Stromal cell of bone marrow (primary cell): ENCODE data around the gene TMEM115.

ENCODE experiments used
- DNase-seq: peaks from one replicate; pipeline ENCODE4 v3.0.0-alpha.2; 2012; ENCODE audit warnings: low read depth

The TMEM115 gene

GRCh38 chr3:50353245-50354004 is 5.9 kb downstream of the TMEM115 start:
- no peak for DNase-seq

- no peak for DNase-seq
Observed at GRCh38 chr3:50352781-50353180, 6.5 kb downstream of the TMEM115 start.

GRCh38 chr3:50351323-50351697 is 8.0 kb downstream of the TMEM115 start:
- DNase-seq: no peak

GRCh38 chr3:50350527-50351322 is 8.6 kb downstream of the TMEM115 start, which contains the start of the genes CYB561D2 and NPRL2:
CYB561D2 (plus strand) TSS chr3:50350862; CDS start chr3:50351434, 572 bp downstream.
NPRL2 (minus strand) TSS chr3:50350775; CDS start chr3:50350652, 123 bp downstream.
- DNase-seq: peak; percentile 87

- no peak for DNase-seq
Observed at GRCh38 chr3:50350213-50350526, 9.2 kb downstream of the TMEM115 start.

GRCh38 chr3:50347187-50347813 is 12.0 kb downstream of the TMEM115 start:
- DNase-seq: no peak

- DNase-seq: no peak
Observed at GRCh38 chr3:50345586-50346234, 13.6 kb downstream of the TMEM115 start, which contains the start of gene ZMYND10. ZMYND10 (minus strand) TSS chr3:50345732; CDS start chr3:50345579, 153 bp downstream.

- no peak for DNase-seq
Observed at GRCh38 chr3:50345008-50345407, 14.3 kb downstream of the TMEM115 start.

- DNase-seq: no peak
Observed at GRCh38 chr3:50342813-50343633, 16.3 kb downstream of the TMEM115 start.

GRCh38 chr3:50341996-50342650 is 17.2 kb downstream of the TMEM115 start:
- no peak for DNase-seq

GRCh38 chr3:50341537-50341936 is 17.8 kb downstream of the TMEM115 start:
- DNase-seq: no peak

- DNase-seq: no peak
Observed at GRCh38 chr3:50340448-50341329, 18.6 kb downstream of the TMEM115 start, which contains the start of gene RASSF1. RASSF1 (minus strand) TSS chr3:50340836; CDS start chr3:50340805, 31 bp downstream.

- DNase-seq: no peak
Observed at GRCh38 chr3:50340147-50340447, 19.2 kb downstream of the TMEM115 start.

- no peak for DNase-seq
Observed at GRCh38 chr3:50339485-50340146, 19.7 kb downstream of the TMEM115 start.

GRCh38 chr3:50338965-50339364 is 20.4 kb downstream of the TMEM115 start:
- no peak for DNase-seq

- peak; percentile 99 for DNase-seq
Observed at GRCh38 chr3:50337175-50337861, 22.0 kb downstream of the TMEM115 start.

- DNase-seq: no peak
Observed at GRCh38 chr3:50336452-50337174, 22.7 kb downstream of the TMEM115 start.
